Endometrial microvascular endothelial cells (primary cell): Measurements from ENCODE around the gene SLC16A11. TPM values are rescaled to one million over a fixed set of nuclear protein-coding genes. Genes with fewer than 3 reads are reported as not detected.
"Not testable (repeated sequence)": the region's sequence is repeated elsewhere in the genome, so short reads cannot be mapped to it uniquely, and the experiment has no call there.

ENCODE experiments used
- in situ Hi-C: cut with HindIII; loops from 2 replicates; pipeline ENCODE4 v1.10.0; 2017; ENCODE audit warnings: low sequenced_read_pairs, low pct_unique_long_range_greater_than_20kb; ENCODE audit errors: inconsistent ontology term
- total RNA-seq: library from RNA; depleted of rRNA; stranded (reverse); fragments of >200 nt; gene quantifications from one replicate; pipeline ENCODE4 v1.2.3, GENCODE V29; 2015; ENCODE audit errors: inconsistent ontology term

The SLC16A11 gene
- total RNA-seq, 1 donor from 2014 or later: not detected

DNA sequence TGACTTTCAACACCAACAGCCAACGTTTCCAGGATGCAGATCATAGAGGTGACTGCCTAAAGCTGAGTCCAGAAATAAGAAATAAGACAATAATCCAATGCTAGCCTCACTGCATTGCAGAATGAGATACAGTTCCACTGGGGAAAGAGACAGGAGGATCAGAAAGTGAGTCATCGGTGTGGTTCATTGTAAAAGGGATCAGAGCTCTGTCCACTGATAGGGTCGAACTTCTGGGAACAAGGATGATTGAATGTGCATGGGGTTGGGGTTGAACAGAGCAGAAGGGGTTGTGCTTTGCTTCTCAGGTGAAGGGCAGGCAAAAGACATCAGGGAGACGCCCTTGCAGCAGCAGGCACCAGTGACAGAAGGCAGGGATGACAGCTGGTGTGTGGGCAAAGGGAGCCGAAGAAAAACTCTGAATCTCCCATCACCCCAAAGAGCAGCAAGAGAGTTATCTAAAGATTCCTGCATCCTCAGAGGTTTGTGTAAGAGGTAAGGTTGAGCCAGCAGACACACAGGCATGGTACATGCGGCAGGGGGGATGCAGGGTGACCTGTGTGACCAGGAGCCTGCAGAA is 19.7 kb upstream of the SLC16A11 start:
- in situ Hi-C loops: no loop called here

DNA sequence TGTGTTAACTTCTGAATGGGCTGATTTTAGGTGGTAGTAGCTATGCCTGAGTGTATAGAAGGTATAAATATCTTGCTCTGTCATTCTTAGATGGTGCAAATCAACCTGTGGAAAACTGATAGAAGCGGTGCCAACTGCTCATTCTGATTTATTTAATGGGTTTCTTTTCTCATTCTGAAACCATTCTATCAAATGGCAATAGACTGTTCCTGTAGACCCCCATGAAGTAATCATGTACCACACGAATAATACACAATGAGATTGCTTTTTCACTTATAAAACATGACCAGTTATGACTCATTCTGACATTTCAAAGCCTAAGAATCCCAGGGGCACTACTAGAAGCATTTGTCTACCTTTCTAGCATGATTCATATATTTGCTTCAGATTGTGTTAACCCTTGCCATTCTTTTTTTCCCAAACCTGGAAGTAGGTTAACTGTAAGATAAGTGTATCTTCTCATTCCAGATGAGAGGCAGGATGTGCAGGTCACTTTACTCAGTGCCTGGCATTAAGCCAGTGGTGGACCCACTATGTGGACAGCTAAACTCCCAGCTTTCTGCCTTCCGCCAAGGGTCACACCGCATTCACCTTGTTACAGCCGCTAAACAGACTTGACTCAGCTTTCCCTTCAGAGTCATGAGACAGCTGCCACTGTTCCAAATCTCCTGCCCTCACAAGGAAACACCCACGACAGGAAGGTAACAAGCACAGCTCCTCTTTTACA is 16.4 kb upstream of the SLC16A11 start:
- in situ Hi-C loops: no loop called here

DNA sequence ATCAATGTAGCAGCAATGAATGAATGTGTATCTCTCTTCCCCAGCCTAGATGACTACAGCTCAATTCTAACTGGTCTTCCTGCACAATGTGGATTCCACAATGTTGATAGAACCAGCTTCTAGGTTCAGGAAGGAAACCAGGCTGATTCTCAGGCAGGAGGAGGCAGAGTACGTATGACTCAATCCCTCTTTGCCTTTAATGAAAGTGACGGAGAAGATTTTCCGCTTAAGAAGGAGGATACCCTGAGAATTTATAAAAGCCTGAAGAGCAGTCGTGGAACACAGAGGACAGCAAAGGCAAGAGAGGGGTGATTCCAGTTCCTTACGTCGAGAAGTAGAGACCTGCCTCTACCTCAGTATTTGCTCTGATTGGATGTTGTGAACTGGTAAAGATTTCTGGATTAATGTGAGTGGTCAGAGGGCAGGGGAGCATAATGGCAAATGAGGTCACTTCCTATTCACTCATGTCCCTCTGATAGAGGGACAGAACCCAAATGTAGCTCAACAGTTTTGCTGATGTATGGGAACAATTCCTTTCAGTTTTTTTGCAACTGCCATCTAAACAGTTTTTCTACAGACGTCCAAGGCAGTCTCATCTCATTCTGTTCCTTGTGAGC is 15.0 kb upstream of the SLC16A11 start:
- in situ Hi-C loops: no loop called here

DNA sequence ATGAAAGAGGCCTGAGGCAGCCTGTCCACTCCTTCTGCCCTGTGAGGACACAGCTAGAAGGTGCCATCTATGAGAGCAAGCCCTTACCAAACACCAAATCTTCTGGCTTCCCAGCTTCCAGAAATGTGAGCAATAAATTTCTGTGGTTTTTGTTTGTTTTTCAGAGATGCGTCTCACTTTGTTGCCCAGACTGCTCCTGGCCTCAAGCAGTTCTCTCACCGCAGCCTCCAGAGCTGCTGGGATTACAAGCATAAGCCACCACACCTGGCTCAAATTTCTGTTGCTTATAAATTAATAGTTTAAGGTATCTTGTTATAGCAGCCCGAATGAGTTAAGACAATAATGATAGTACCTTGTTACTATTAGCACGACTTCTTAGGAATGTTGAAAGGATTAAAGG is 12.5 kb upstream of the SLC16A11 start:
- in situ Hi-C loops: no loop called here

DNA sequence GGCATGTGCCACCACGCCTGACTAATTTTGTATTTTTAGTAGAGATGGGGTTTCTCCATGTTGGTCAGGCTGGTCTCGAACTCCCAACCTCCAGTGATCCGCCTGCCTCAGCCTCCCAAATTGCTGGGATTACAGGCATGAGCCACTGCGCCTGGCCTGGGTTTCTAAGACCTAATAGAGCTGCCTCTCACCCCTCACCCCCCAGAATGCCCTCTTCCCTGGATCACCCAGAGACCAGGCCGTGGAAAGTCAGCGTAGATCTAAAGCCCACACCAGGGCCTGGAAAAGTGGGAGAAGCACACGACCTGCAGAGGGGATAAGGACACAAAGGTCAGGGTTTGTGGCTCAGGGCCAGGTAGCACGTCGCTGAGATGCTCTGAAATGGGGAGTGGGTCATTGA is 6.7 kb upstream of the SLC16A11 start:
- in situ Hi-C loops: not testable (repeated sequence)

DNA sequence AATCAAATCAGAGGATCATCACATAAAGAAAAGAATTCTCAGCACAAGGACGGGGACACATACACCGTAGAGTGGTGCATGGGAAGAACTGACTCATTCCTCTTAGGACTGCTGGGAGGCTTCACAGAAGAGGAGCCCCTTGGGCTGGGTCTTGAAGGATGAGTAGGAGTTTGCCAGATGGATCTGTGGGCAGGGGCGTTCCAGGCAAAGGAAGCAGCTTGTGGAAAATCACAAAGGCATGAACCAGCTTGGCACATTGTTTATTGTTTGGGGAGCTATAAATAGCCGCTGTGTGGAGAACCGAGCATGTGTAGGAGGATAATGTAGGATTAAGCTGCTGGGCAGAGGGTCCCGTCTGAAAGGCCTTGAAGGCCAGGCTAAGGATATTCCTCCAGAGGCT is 5.1 kb upstream of the SLC16A11 start:
- in situ Hi-C loops: no loop called here

DNA sequence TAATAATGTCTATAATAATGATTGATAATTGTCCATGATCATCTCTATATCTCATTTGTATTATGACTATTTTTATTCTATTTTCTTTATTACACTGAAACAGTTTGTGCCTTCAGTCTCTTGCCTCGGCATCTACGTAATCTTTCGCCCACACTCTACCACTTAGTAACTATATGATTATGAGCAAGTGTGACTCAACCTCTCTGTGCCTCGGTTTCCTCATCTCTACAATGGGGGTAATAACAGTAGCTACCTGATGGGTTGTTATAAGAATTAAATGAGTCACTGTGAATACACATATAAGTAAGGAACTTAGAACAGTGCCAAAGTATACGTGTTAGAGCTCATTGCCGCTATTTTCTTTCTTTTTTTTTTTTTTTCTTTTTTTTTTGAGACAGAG is 3.7 kb upstream of the SLC16A11 start:
- in situ Hi-C loops: no loop called here

DNA sequence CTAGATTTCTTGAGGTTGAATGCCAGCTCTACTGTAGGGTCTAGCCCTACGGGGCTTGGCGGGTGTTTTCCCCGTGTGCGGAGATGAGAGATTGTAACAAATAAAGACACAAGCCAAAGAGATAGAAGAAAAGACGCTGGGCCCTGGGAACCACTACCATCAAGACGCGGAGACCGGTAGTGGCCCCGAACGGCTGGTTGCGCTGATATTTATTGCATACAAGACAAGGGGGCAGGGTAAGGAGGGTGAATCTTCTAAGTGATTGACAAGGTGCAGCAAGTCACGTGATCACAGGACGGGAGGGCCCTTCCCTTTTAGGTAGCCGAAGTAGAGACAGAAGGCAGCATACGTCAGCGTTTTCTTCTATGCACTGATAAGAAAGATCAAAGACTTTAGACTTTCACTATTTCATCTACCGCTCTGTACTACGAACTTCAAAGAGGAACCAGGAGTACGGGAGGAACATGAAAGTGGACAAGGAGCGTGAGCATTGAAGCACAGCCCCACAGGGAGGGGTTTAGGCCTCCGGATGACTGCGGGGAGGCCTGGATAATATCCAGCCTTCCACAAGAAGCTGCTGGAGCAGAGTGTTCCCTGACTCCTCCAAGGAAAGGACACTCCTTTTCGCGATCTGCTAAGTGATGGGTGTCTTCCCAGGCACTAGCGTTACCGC is 3.0 kb upstream of the SLC16A11 start:
- in situ Hi-C loops: not testable (repeated sequence)

DNA sequence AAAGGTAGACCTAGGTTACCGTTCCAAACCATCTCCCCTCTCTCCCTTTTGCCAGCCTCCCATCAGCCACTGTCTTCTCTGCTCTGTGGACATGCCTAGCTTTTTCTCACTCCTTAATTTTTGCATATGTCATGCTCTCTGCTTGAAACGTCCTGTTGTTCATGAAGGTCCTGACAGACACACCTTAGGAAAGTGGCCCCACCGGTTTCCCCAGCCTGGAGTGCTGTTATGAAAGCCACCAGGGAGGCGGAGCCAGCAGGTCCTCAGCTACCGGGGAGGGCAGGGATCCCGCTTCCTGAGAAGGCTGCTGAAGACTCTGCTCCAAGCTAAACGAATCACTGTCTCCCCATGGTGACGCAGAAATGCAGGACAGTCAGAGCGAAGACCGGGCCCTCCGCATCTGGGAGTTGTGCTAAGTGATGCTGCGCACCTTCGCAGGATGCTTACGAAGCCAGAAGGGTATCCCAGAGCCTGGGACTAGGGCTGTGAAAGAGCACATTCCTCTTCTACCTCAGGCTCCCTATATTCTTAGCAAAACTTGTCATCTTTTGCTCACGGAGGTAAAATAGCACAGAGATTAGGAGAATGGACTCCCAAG is 2.3 kb upstream of the SLC16A11 start:
- in situ Hi-C loops: no loop called here

DNA sequence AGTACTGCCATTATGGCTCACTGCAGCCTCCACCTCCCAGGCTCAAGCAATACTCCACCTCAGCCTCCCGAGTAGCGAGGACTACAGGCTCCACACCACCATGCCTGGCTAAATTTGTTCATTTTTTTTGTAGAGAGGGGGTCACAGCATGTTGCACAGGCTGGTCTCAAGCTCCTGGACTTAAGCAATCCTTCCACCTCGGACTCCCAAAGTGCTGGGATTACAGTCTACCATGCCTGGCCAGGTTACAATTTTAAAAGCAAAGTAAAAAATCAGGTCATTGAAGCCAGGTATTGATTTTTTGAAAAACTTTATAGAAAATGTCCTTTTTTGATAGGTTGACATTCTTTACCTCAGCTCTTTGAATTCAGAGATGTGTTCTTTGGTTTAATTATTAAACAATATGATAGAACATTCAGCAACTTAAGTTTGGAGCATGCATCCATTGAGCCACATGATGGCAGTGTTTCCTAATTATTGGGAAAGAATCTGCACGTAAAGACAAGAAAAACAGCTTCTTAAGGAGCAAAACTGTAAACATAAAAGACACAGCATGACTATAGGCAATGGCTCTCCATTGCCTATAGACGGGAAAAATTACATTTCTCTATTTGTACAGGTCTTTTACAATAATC is 1.7 kb upstream of the SLC16A11 start:
- in situ Hi-C loops: no loop called here

DNA sequence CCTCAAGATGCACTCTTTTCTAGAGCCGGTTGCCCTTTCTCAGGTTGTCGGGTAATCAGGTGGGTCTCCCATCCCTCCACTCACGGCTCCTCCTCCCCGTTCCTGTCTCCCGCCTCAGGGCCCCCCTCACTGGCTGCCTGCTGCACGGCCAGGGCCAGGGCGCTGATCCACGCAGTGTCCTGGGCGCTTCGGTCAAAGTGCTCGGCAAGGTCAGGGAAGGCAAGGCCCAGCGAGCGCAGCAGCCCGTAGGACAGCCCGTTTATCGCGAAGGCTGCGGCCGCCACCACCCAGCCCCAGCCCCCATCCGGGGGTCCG is 753 bp downstream of the SLC16A11 start:
- in situ Hi-C loops: no loop called here

DNA sequence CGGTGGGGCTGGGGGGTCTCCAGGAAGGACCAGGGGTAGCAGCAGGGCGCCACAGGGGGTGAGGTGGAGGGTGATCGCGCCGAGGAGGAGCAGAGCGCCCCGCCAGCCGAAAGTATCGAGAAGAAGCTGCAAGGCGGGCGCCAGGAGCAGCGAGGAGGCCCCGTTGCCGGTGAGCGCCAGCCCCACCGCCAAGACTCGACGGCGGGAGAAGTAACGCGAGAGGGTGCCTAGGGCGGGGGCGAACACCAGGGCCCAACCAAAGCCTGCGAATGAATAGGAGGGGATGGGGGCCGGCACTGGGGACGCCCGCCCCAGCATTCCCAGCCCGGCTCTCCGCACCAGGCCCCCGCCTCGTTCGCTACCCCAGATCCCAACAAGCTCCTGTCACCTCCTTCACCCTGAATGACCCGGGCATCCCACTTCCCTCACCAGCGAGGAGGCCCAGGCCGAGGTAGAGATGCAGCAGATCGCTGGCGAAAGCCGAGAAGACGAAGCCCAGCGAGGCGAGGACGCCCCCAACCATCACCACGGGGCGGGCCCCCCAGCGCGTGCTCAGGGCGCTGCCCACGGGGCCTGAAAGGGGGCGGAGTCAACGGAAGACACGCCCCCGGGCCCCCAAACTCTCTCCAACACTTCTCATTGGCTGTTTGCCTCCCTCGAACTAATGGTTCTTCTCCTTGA is 1.3 kb downstream of the SLC16A11 start:
- in situ Hi-C loops: no loop called here

DNA sequence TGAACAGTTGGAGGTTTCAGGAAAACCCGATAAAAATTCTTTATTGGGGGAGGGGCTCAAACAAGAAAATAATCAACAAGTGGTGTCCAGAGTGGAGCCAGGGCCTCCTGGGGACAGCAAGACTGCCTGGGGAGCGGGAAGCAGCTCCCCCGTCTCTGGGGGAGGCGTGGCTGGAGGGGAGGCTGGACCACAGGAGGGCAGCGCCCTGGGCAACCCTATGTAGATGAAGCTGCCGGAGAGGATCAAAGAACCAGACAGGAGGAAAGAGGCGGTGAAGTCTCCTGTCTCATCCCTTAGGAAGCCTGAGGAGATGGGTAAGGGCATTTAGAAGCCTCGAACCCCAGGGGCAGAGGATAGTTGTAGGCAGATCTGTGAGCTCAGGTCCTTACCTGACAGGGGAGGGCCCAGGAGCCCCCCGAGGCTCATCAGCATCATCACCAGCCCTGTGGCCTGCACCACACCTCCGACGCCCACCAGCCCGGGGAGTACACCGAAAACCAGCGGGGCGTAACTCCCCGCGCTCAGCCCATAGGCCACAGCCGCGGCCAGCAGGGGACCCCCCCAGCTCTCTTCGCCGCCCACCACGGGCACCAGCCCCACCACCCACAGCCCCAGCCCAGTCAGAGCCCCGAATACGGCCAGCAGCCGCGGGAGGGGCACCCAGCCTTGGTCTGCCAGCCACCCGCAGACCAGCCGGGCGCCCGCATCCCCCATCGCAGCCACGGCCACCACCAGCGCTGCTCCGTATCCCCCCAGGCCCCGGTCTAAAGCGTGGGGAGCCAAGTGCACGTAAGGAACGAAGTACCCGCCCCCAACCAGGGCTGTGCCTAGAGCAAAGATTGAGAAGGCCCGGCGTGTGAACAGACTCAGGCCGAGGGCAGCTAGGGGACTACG is 2.0 kb downstream of the SLC16A11 start:
- in situ Hi-C loops: no loop called here

DNA sequence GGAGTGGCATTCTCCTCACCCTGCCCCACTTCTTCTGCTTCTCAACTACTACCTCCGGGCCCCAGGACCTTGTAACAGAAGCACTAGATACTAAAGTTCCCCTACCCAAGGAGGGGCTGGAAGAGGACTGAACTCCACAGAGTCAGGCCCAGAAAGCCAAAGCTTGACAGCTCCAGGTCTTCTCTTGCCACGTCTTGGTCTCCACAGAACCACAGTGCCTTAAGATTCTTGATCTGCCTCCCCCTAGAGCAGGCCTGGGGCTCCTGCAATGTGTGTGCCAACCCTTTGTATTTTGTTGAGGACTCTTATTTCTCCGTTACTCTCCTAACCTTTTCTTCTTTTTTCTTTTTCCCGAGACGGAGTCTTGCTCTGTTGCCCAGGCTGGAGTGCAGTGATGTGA is 4.1 kb downstream of the SLC16A11 start:
- in situ Hi-C loops: no loop called here

DNA sequence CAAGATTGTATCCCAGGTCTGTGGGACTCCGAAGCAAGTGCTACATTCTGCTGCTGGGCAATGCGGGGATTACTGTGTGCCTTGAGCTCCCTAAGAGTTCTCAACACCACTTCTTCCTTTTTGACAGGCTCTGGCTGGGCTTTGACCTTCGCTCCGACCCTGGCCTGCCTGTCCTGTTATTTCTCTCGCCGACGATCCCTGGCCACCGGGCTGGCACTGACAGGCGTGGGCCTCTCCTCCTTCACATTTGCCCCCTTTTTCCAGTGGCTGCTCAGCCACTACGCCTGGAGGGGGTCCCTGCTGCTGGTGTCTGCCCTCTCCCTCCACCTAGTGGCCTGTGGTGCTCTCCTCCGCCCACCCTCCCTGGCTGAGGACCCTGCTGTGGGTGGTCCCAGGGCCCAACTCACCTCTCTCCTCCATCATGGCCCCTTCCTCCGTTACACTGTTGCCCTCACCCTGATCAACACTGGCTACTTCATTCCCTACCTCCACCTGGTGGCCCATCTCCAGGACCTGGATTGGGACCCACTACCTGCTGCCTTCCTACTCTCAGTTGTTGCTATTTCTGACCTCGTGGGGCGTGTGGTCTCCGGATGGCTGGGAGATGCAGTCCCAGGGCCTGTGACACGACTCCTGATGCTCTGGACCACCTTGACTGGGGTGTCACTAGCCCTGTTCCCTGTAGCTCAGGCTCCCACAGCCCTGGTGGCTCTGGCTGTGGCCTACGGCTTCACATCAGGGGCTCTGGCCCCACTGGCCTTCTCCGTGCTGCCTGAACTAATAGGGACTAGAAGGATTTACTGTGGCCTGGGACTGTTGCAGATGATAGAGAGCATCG is 5.6 kb downstream of the SLC16A11 start:
- in situ Hi-C loops: no loop called here

DNA sequence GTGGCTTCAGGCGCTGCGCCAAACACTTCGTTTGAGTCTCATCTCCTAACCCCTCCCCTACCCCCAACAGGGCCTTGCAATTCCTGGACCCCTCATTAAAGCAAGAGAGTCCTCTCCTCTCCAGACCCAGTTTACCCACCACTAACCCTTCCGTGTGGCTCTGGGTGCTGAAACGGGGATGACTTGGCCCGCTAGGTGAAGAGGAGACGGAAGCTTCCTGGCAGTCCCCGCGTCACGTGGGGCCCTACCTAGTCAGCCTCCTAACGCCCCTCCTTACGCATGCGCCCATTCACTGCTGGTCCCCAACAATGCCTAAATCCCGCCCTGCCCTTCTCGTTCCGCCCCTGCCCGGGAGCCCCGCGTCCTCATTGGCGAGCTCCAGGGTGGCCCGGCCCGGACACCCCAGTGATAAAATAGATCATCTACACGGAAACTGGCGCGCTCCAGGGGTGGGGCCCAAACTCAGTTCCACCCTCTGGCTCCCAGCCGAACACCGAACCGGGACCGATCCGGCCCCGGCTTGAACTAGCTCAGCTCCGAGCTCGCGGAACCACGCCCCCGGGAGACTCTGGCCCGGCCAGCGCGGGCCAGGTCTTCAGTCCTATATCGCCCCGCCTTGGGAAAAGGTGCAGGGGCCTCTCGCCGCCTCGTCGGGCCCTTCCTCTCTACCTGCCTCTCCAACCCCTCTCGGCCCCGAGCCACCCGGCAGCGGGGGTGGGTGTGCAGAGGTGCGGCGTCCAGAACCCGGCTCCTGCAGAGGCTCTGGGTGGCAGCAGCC is 8.1 kb downstream of the SLC16A11 start, which contains the start of gene SLC16A13:
Gene SLC16A13 (plus strand): TSS at position 425 of the 778 bp plus-strand sequence. CDS start 368 bp downstream, outside the sequence.
- in situ Hi-C loops: no loop called here
